HG03045 (cell line): ENCODE data around the gene JAK3.
"Not testable (repeated sequence)": the region's sequence is repeated elsewhere in the genome, so short reads cannot be mapped to it uniquely, and the experiment has no call there.

ENCODE experiments used
- ATAC-seq: cut with Tn5 transposase; IDR thresholded peaks from one replicate; pipeline ENCODE4 v1.9.1; 2021; ENCODE audit warnings: mild to moderate bottlenecking, moderate library complexity; ENCODE audit not compliant: unreplicated experiment

The JAK3 gene

GRCh38 chr19:17847538-17848366, at the start of gene JAK3:
JAK3 (minus strand) TSS chr19:17847982; CDS start chr19:17844417, 3,565 bp downstream.
- ATAC-seq, result peak; percentile 59

- no peak for ATAC-seq
Measured at GRCh38 chr19:17893766-17894165, 46.0 kb upstream of the JAK3 start.

DNA sequence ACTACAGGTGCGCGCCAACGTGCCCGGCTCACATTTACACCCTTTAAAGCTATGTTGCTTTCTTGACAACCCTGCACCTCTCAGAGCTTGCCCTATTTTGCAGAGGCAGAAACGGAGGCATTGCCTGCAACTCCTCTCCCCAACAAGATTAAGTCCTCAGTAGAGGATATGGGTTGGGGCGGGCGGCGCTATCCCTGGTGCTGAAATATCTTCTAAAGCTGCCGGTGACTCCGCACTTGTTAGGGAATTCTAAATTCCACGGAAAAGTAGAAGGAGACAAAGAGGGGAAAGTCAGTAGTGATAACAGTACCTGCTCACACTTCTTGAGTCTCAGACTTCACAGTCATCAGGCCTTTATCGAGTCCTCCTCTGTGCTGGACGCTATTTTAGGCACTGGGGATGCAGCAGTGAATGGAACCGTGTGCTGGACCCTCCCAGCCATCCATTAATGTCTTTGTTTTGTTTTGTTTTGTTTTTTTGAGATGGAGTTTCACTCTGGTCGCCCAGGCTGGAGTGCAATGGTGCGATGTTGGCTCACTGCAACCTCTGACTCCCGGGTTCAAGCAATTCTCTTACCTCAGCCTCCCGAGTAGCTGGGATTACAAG, 41.9 kb upstream of the JAK3 start:
- ATAC-seq, result no peak

GRCh38 chr19:17888260-17888659, 40.5 kb upstream of the JAK3 start:
- ATAC-seq, result no peak

DNA sequence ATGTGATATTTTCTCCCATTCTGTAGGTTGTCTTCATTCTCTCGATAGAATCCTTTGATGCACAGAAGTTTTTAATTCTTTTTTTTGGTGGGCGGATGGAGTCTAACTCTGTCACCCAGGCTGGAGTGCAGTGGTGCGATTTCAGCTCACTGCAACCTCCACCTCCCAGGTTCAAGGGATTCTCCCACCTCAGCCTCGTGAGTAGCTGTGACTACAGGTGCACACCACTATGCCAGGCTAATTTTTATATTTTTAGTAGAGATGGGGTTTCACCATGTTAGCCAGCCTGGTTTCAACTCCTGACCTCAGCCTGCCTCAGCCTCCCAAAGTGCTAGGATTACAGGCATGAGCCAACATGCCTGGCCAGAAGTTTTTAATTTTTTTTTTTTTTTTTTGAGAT, 39.4 kb upstream of the JAK3 start:
- ATAC-seq, result not testable (repeated sequence)

DNA sequence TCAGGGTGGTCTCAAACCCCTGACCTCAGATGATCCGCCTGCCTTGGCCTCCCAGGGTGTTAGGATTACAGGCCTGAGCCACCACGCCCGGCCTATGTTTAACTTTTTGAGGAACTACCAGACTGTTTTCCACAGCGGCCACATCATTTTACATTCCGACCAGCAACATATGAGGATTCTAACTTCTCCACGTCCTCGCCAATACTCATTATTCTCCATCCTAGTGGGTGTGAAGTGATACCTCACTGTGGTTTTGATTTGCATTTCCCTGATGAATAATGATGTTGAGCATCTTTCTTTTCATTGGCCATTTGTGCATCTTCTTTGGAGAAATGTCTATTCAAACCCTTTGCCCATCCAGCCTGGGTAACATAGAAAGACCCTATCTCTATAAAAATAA, 38.7 kb upstream of the JAK3 start:
- ATAC-seq, result no peak

GRCh38 chr19:17883627-17884410, 36.0 kb upstream of the JAK3 start:
- ATAC-seq, result no peak

- ATAC-seq, result no peak
Measured at GRCh38 chr19:17881701-17882100, 33.9 kb upstream of the JAK3 start.

GRCh38 chr19:17879466-17879865, 31.7 kb upstream of the JAK3 start:
- no peak for ATAC-seq

DNA sequence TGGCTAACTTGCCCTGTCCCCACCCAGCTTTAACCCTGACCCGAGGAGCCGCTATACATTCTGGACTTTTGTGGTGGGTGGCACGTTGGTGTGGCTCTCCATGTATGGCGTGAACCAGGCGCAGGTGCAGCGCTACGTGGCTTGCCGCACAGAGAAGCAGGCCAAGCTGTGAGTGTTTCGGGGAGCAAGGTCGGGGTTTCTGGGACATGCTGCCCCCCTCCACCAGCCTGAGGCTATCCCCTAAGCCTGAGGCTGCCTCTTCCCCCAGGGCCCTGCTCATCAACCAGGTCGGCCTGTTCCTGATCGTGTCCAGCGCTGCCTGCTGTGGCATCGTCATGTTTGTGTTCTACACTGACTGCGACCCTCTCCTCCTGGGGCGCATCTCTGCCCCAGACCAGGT, 29.9 kb upstream of the JAK3 start:
- ATAC-seq, result no peak

- ATAC-seq, result no peak
Measured at GRCh38 chr19:17874758-17875135, 27.0 kb upstream of the JAK3 start.

DNA sequence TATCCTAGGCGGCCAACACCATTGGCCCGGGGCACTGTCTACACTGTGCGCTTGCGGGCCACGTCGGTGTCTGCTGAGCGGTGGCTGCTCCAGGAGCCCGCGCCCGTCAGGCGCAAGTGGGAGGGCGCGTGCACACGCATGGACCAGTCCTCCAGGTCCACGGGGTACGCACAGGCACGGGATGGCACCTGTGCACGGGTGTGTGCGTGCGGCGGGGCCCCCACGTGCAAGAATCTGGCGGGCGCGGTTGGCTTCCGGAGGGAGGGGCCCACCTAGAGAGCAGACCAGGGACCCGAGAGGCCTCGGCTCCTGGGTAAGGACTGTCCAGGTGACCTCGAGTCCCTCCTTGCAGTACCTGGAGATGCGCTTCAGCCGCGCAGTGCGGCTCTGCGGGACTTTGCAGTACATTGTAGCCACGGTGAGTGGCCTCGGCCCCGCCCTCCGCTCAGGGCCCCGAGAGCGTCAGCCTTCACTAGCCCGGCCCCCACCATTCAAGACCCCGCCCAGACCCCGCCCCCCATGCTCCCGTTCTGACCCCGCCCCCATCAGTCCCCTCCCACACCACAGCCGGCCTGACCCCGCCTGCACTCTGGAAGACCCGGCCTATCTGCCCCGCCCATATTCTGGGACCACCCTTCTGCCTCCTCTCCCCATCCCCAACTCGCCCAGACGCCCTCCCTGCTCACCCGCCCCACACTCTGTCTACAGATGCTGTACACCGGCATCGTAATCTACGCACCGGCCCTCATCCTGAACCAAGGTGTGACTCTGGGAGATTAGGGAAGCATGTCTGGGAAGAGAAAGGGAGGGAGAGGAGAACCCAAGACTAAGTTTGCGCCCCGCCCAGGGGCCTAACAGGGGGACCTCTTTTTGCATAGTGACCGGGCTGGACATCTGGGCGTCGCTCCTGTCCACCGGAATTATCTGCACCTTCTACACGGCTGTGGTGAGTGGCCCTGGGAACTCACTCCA, 26.3 kb upstream of the JAK3 start:
- no peak for ATAC-seq

DNA sequence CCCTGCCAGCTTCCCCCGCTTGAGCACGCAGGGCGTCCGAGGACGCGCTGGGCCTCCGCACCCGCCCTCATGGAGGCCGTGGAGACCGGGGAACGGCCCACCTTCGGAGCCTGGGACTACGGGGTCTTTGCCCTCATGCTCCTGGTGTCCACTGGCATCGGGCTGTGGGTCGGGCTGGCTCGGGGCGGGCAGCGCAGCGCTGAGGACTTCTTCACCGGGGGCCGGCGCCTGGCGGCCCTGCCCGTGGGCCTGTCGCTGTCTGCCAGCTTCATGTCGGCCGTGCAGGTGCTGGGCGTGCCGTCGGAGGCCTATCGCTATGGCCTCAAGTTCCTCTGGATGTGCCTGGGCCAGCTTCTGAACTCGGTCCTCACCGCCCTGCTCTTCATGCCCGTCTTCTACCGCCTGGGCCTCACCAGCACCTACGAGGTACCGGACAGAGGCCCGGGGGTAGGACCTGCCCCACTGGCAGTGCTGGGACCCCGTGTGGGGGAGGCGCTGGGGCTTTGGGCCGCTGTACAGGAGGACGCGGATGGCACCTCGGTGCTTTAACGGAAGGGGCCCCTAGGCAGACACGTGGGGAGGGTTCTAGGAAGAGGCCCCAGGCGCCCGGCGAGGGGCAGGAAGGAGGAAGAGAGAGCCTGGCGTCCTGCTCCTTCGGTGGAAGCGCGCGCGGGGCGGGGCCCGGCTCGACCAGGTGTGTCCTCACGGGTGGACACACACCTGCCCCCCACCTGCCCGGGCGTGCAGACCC, 24.6 kb upstream of the JAK3 start:
- ATAC-seq, result no peak

DNA sequence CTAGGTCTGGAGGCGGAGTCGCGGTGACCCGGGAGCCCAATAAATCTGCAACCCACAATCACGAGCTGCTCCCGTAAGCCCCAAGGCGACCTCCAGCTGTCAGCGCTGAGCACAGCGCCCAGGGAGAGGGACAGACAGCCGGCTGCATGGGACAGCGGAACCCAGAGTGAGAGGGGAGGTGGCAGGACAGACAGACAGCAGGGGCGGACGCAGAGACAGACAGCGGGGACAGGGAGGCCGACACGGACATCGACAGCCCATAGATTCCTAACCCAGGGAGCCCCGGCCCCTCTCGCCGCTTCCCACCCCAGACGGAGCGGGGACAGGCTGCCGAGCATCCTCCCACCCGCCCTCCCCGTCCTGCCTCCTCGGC, 24.1 kb upstream of the JAK3 start, which contains the start of gene SLC5A5:
Gene SLC5A5, plus strand, starts transcription at position 68 of the 373 bp plus-strand sequence. CDS start 375 bp downstream, outside the sequence.
- no peak for ATAC-seq

DNA sequence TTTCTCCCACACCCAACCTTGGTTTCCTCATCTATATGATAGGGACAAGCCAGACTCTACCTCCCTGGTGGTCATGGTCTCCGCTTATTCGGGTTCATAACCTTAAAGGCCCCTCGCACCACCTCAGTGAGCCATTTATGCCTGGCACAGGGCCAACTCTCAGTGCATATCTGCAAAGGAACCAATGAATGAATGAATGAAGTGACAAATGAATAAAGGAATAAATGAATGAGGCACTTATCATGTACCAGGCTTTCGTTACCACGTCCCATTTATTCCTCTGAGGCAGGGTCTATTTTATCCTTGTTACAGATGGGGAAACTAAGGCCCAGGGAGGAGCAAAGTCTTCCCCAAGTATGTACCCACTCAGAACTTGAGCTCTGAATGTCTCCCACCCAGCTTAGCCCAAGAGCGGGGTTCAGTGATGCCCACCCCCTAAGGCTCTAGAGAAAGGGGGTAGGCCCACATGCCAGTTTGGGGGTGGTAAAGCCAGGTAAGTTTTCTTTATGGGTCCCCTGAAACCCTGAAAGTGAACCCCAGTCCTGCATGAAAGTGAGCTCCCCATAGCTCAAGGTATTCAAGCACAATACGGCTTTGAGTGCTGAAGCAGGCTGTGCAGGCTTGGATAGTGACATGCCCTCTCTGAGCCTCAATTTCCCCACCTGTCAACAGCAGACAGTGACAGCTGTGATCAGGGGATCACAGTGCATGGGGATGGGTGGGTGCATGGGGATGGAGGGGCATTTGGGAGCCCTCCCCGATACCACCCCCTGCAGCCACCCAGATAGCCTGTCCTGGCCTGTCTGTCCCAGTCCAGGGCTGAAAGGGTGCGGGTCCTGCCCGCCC, 23.5 kb upstream of the JAK3 start:
- ATAC-seq, result no peak

DNA sequence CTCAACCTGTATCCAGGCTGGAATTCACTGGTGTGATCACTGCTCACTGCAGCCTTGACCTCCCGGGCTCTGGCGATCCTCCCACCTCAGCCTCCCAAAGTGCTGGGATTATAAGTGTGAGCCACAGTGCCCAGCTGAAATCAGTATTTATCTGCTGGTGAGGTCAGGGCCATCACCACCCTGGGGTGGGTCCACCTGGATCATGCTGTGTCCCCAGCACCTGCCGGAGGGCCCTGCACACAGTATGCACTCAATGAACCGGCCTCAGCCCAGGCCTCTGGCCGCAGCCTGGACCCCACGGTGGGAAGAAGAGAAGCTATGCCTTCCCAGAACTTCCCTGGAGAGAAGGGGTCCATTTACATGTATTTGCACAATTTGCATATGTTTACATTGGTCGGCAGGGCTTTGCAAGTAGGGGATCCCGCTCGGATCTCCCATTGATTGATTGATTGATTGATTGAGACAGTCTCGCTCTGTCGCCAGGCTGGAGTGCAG, 21.4 kb upstream of the JAK3 start:
- no peak for ATAC-seq

DNA sequence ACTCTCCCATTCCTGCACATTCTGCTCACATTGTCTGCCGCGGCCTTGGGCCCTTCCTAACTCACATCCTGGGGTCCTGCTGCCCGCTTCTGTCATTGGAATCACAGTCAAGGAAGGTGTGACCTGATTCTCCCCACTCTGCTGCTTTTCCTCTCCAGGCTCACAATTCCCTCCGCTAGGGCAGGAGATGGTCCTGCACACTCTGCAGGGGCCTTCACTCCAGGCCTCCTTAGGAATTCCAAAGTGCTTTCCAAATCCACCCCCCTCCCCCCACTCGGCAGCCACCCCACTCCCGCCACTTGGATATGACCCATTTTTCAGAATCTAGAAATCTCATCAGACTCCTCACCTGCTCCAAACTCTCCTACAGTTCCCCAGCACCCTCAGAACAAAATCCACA, 20.9 kb upstream of the JAK3 start:
- no peak for ATAC-seq

DNA sequence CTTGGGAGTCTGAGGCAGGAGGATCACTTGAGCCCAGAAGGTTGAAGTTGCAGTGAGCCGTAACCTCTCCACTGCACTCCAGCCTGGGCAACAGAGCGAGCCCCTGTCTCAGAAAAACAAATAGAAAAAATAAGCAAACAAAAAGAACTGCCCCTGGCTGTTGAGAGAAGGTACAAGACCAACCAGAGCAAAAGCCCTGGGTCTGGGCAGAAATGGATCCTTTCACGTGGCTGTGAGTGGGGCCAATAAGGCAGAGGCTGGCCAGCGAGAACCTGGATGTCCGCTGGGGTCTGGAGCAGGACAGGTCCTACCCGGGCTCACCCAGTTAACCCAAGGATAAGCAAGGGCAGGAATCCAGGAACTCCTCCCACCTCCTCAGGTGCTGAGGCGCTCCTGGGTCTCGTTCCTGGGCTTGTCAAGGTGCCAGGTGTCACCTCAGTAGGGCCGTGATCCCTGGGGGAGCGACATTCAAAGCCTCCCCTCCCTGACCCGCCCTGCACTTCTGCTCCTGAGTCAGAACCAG, 19.2 kb upstream of the JAK3 start:
- ATAC-seq, result no peak
